ENCODE data around the gene ZBTB11.
"Not testable (repeated sequence)": the region's sequence is repeated elsewhere in the genome, so short reads cannot be mapped to it uniquely, and the experiment has no call there.

ZBTB11 gene, protein sequence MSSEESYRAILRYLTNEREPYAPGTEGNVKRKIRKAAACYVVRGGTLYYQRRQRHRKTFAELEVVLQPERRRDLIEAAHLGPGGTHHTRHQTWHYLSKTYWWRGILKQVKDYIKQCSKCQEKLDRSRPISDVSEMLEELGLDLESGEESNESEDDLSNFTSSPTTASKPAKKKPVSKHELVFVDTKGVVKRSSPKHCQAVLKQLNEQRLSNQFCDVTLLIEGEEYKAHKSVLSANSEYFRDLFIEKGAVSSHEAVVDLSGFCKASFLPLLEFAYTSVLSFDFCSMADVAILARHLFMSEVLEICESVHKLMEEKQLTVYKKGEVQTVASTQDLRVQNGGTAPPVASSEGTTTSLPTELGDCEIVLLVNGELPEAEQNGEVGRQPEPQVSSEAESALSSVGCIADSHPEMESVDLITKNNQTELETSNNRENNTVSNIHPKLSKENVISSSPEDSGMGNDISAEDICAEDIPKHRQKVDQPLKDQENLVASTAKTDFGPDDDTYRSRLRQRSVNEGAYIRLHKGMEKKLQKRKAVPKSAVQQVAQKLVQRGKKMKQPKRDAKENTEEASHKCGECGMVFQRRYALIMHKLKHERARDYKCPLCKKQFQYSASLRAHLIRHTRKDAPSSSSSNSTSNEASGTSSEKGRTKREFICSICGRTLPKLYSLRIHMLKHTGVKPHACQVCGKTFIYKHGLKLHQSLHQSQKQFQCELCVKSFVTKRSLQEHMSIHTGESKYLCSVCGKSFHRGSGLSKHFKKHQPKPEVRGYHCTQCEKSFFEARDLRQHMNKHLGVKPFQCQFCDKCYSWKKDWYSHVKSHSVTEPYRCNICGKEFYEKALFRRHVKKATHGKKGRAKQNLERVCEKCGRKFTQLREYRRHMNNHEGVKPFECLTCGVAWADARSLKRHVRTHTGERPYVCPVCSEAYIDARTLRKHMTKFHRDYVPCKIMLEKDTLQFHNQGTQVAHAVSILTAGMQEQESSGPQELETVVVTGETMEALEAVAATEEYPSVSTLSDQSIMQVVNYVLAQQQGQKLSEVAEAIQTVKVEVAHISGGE
- 25.2 to 72.9 (median 46.0) reads per million in 17 experiments for total RNA-seq

DNA sequence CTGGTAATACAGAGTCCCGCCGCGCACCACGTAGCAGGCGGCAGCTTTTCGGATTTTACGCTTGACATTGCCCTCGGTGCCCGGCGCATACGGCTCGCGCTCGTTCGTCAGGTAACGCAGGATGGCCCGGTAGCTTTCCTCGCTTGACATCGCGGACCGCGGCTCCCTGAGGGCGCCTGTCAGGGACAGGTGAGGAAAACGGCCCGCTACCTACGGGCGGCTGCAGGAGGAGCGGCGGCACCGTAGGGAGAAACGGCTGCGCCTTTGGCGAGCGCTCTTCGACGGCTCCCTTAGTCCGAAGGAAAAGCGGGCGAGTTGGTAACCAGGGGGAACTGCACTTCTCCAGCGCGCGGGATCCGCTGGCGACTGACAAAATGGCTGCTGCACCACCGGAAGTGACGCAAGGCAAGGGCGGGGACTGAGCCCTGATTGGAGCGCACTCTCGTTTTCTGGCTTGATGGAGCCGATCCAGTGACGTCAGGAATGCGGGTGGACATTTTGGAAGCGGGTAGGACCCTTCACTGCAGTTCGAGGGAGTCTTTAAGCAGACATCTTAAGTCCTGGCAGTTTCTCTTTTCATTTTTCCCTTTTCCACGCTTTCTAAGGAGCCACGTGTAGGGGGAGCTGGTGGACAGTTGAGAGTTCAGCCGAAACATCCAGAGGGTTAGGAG is at the start of gene ZBTB11:
TSS of gene ZBTB11 (minus strand) at position 368 of the 671 bp plus-strand sequence. CDS start at position 150, 218 bp downstream.
- DNase-seq, result peak; percentile 99 to 100 (median 100)

DNA sequence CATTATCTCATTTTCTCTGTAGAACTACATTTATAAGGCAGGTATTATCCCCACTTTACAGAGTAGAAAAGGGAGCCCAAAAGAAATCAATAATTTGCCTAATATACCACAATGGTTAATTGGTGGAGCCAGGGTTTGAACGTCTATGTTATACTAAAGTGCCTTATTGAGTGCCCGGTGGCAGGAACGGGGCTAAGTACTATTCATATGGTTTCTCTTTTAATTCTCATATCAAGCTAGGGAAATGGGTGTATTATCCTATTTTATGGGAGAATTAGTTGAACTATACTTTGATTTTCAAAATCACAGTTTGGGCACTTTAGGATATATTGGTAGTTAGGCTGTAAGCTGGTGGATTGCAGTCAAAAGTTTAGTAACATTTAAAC is 49.0 kb upstream of the ZBTB11 start:
- no peak for DNase-seq

DNA sequence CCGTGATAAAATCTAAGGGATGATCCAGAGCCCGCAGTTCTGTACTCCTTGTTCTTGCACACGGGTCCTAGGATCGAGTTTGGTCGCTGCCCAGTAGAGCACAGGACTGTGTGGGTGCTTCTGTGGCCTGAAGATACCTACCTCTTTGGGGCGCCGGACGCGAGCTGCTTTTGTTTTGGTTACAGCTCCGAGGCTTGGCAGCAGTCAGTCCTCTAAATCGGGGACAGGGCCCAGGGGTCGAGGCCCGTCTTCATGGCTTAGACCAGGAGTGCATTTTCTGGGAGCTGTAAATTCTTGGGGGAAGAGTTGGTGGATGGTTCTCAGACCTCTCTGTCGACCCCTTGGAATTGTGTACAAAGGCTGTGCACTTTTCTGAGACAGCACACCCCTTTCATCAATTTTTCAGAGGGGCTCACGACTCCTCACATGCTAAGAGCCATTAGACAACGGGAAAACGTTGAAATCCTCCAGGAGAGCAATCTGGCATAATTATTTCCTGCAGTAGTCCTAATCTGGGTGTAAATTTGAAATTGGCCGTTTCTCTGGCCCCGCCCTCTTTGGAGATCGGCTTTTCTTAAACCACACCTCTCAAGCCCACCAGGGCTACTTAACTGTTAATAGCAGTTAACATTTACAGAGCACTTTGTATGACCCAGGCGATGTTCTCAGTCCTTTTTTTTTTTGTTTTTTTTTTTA is 48.4 kb upstream of the ZBTB11 start:
- DNase-seq, result peak in 3 of 4 experiments; percentile 9 to 41 (median 33)

DNA sequence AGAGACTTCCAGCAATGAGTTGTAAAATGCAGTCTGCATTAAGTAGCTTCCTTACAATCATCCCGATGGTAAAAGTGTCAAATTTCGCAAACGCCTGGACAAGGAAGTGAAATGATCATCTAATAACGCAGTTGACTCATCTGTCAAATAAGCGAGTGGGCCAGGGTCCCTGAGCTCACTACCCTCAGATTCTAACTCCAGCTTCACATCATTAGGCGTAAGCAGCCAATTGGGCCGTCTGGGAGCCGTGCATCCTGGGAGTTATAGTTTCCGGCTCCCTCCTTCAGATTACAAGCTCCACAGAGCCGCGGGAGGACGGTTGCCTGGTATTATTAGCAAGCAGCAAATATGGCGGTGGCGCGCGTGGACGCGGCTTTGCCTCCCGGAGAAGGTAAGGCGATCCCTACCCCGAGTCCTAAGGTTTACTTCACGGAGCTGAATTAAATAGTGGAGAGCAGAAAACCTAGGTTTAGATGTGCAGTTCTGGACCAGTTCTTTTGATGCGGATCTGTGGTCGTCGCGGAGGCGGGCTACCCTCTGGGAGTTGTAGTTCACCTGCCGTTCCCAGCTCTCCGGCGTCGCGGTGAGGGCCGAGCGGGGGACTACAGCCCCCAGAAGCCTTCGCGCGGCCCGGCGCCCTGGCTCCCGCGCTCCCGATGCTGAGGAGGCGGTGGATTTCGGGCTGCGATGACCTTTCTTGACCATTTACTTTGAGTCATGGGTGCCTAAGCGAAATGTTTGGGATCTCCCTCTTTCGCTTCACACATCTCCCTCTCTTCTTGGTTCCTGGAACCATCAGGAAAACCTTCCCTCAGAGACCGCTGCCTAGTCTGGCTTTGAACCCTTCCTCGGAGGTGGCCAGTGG is 47.6 kb upstream of the ZBTB11 start, which contains the start of gene CEP97:
TSS of gene CEP97 (plus strand) at position 286 of the 865 bp plus-strand sequence. CDS start at position 349, 63 bp downstream.
- DNase-seq, result peak; percentile 92 to 96 (median 96)

DNA sequence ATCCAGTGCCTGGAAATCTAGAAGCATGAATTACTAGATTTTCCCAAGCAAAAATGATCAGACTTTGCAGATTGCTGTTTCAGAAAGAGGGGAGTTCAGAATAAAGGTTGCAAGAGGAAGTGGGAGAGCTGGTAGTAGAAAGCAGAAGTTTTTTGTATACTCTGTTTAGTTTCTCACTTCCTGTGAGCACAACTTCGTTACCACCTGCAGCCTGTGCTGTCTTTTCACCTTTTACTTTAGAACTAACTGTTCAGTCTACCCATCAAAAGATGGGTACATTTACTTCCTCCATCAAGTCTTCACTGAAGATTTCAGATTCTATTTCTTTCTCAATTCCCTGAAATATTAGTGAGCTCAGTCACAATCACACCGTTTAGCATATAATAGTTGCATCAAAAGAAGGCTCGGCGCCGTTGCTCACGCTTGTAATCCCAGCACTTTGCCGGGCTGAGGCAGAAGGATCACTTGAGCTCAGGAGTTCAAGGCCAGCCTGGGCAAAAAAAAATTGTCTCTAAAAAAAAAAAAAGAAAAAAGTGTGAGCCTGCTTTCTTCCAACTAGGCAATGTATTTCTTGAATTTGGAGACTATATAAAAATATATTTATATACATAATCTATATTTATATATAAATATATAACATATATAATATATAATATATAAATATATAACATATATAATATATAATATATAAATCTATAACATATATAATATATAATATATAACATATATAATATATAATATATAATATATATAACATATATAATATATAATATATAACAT is 45.7 kb upstream of the ZBTB11 start:
- peak in 3 of 4 experiments; percentile 4 to 33 (median 29) for DNase-seq

DNA sequence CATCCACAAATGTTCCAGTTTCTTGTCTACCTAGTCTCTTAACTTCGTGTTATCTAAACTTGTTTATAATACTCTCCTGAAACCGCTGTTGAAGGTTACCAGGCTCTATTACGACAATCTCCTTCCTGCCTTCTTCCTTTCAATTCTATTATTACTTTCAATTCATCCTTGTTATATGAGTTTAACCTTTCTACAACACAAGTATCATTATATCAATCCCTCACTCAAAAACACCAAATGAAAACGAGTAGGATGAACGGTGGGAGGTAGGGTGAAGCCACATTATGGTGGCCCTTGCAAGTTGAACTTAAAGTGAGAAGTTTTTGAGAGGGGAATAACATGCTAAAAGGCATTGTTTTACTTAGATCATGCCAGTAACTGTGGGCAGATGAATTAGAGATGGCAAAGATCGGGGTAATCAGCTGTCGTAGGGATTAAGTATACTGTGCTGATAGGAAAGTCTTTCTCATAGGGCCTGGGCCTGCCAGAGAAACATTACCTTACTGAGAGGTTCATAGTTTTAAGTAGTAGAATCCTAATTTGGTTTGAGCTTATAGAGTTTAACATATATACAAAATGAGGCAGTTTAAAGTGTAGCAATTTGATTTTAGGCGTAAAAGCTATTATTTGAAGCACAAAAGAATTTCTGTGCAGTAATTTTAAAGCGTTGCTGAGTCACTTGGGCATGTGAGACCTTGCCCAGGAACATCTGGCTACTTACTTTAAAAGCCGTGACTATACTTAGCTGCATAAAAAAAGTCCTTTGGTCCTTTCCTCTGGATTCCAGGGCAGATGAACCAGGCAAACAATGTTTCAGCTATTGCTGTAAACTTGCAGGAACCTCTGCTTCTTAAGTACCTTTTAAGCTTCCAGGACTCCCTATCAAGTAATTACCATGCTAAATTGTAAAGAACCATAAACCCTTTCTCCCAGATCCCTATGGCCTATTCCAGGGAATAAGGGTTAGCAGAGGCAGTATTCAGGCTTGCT is 44.2 kb upstream of the ZBTB11 start:
- no peak for DNase-seq

DNA sequence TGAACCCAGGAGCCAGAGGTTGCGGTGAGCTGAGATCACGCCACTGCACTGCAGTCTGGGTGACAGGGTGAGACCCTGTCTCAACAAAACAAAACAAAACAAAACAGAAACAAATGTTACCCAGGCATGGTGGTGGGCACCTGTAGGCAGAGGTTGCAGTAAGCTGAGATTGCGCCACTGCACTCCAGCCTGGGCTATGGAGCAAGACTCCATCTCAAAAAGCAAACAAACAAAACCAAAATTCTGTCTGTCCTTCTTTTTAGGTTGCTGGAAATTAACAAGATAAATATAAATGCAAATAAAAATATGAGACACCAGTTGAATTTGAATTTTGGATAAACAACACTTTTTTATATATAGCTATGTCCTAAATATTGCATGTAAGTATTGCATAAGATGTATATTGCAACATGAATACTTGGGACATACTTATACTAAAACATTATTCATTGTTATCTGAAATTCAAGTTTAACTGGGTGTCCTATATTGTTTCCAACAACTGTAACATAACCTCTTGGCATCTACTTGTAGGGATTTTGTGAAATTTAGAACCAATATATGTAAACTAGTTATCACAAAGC is 42.8 kb upstream of the ZBTB11 start:
- DNase-seq, result peak in 3 of 4 experiments; percentile 25 to 59 (median 54)

DNA sequence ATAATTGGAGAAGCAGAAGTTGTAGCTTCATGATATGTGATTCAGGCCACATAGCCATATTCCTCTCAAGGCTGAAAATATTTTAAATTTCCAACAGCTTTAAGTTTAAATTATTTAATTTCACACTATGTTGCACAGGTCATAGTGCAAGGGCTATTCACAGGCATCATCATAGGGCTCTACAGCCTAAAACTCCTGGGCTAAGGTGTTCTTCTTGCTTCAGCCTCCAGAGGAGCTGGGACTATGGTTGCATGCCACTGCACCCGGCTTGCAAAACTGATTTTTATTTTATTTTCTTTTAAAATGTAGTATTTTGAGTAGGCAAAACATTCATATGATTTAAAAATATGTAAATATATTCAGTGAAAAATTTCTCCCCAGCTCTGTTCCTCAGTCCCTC is 41.5 kb upstream of the ZBTB11 start:
- no peak for DNase-seq

DNA sequence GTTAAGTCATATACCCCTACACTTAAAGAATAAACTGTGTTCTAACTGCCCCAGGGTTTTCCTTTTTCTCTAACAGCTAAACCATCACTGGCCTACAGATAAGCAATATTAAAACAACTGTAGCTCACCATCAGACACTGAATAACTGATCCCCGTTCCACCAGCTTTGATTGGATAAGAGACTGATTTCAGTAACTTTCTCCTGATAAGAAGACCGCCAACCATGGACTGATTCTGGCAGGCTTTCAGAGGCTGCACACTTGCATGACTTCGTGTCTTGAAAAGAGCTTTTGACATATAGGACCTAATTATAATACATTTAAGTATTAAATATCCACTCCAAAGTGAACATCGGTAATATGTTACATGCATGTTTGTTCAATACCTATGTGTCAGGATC is 32.2 kb upstream of the ZBTB11 start:
- DNase-seq, result no peak

DNA sequence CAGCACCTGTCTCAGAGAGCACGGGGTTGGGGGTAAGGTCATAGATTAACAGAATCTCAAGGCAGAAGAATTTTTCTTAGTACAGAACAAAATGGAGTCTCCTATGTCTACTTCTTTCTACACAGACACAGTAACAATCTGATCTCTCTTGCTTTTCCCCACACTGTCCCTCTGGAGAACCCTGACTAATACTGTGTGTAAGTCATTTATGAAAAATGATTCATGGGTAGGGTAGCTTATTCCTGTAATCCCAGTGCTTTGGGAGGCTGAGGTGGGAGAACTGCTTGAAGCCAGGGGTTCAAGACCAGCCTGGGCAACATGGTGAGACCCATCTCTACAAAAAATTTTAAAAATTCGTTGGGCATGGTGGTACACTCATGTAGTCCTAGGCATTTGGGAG is 27.7 kb upstream of the ZBTB11 start:
- not testable (repeated sequence) for DNase-seq

DNA sequence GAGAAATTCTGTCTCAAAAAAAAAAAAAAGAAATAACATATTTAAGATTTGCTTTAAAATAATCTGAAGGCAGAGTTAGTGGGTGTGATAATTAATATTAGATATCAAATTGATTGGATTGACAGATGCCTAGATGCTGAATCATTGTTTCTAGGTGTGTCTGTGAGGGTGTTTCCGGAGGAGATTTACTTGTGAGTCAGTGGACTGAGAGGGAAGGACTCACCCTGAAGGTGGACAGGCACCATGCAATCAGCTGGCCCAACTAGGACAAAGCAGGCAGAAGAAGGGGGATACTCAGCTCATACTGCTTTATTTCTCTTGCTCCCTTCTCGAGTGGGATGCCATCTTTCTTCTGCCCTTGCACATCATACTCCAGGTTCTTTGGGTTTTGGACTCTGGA is 26.2 kb upstream of the ZBTB11 start:
- no peak for DNase-seq

DNA sequence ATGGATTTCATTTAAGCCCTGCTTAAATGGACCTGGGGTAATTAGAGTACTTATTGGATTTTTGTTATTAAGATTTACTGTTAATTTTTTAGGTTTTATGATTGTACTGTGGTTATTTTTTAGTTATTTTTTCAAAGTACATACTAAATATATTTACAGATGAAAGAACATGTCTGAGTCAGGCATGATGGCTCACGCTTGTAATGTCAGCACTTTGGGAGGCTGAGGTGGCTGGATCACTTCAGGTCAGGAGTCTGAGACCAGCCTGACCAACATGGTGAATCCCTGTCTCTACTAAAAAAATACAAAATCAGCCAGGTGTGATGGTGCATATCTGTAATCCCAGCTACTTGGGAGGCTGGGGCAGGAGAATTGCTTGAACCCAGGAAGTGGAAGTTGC is 25.8 kb upstream of the ZBTB11 start:
- no peak for DNase-seq

DNA sequence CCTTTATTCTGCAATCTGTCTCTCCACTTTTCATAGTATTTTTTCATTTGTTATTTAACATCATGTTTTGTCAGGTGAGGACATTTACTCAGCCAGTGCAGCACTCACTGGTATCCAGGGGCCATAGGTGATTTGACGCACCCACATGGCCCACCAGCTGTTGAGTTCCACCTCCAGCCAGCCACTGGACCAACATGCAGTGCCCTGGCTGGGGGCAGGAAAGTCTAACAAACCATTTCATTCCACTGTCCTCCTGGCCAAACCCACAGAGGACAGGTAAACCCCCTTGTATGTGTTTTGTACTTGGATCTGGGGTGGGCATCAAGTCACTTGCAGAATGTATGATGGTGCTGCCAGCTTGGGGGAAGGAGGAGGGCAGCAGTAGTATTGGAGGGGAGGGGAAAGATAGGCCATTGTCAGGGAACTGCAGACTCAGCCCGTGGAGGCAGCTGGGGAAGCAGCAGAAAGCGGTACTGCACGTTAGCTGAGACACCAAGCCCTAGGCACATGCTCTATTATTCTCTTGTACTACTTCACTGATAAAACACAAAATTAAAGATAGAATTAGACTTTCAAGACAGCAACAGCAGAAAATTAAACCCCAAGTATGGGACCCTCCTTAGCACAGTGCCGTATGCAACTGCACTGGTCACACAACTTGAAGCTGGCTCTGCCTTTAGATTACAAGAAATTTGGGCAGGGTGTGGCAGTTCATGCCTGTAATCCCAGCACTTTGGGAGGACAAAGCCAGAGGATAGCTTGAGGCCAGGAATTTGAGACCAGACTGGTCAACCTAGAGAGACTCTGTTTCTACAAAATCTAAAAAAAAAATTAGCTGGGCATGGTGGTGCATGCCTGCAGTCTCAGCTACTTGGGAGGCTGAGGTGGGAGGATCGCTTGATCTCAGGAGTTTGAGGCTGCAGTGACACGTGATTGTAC is 25.0 kb upstream of the ZBTB11 start:
- no peak for DNase-seq

DNA sequence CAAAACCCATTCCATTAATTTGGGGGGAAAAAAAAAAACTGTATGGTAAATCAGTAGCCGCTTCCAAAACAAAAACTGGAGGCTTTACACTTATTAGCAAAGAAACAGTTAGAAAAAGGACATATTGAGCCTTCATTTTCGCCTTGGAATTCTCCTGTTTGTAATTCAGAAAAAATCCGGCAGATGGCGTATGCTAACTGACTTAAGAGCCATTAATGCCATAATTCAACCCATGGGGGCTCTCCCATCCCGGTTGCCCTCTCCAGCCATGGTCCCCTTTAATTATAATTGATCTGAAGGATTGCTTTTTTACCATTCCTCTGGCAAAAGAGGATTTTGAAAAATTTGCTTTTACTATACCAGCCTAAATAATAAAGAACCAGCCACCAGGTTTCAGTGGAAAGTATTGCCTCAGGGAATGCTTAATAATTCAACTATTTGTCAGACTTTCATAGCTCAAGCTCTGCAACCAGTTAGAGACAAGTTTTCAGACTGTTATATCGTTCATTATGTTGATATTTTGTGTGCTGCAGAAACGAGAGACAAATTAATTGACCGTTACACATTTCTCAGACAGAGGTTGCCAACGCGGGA is 18.9 kb upstream of the ZBTB11 start:
- peak; percentile 70 to 89 (median 74) for DNase-seq

DNA sequence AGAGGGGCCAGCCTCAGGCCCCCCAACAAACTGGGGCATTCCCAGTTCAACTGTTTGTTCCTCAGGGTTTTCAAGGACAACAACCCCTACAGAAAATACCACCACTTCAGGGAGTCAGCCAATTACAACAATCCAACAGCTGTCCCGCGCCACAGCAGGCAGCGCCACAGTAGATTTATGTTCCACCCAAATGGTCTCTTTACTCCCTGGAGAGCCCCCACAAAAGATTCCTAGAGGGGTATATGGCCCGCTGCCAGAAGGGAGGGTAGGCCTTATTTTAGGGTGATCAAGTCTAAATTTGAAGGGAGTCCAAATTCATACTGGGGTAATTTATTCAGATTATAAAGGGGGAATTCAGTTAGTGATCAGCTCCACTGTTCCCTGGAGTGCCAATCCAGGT is 17.9 kb upstream of the ZBTB11 start:
- not testable (repeated sequence) for DNase-seq

DNA sequence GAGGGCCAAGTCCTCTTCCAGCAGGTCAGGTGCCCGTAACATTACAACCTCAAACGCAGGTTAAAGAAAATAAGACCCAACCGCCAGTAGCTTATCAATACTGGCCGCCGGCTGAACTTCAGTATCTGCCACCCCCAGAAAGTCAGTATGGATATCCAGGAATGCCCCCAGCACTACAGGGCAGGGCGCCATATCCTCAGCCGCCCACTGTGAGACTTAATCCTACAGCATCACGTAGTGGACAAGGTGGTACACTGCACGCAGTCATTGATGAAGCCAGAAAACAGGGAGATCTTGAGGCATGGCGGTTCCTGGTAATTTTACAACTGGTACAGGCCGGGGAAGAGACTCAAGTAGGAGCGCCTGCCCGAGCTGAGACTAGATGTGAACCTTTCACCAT is 16.6 kb upstream of the ZBTB11 start:
- peak; percentile 23 to 48 (median 46) for DNase-seq
